Measurements from ENCODE around the gene HERC4. TPM values are rescaled to one million over a fixed set of nuclear protein-coding genes. Genes with fewer than 3 reads are reported as not detected.

Gene HERC4
- total RNA-seq, 1 donor from 2014 or later: 56.9 TPM

DNA sequence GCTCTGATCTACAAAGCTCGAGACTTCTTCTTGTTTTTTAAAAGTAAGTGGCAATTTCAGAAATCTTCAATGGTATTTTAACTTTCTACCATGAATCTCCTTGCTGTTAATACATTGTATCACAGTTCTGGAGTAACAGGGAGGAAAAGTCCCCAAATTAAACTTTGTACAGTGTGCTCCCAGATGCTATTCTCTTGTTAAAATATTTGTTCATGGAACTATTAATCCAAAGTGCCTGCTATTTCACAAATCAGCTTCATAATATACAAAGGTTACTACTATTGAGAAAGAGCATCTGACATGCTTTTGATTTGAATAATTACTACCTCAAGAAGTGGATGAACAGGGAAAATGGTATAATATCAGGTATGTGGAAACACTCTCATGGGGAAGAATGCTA, 154.0 kb downstream of the HERC4 start:
- Histone ChIP-seq H3K27me3 (ENCODE audit: insufficient read depth, low read length) (no peaks in the 10 kb centered on the region), H2AFZ (ENCODE audit: low read depth, low read length) (no peak overlapping the region), H3K9me3 (ENCODE audit: insufficient read depth, low read depth, low read length) (no peaks in the 10 kb centered on the region), H3K36me3 (ENCODE audit: insufficient read depth, low read length) (peaks cover 24% of the 10 kb centered on the region), H3K4me3 (ENCODE audit: insufficient read depth, low read depth, low read length) (no peak overlapping the region), H3K4me2 (ENCODE audit: low read length) (no peak overlapping the region), H3K79me2 (ENCODE audit: insufficient read depth, low read length) (no peaks in the 10 kb centered on the region), H3K9ac (ENCODE audit: low read length) (no peak overlapping the region), H3K27ac (ENCODE audit: low read depth, low read length) (no peak overlapping the region), H3K4me1 (ENCODE audit: insufficient read depth, low read length) (no peaks in the 10 kb centered on the region), H4K20me1 (ENCODE audit: insufficient read depth, low read length) (peaks cover 4% of the 10 kb centered on the region)
- no peak overlapping the region for H3K4me3 Mint-ChIP-seq (ENCODE audit: unreplicated experiment)
- FAIRE-seq (no peak), DNase-seq (ENCODE audit: low read depth) (no peak)
- TF ChIP-seq, protein P1, sequence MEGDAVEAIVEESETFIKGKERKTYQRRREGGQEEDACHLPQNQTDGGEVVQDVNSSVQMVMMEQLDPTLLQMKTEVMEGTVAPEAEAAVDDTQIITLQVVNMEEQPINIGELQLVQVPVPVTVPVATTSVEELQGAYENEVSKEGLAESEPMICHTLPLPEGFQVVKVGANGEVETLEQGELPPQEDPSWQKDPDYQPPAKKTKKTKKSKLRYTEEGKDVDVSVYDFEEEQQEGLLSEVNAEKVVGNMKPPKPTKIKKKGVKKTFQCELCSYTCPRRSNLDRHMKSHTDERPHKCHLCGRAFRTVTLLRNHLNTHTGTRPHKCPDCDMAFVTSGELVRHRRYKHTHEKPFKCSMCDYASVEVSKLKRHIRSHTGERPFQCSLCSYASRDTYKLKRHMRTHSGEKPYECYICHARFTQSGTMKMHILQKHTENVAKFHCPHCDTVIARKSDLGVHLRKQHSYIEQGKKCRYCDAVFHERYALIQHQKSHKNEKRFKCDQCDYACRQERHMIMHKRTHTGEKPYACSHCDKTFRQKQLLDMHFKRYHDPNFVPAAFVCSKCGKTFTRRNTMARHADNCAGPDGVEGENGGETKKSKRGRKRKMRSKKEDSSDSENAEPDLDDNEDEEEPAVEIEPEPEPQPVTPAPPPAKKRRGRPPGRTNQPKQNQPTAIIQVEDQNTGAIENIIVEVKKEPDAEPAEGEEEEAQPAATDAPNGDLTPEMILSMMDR (IDR thresholded peaks at IDR 0.05; ENCODE audit: insufficient read depth, low read depth, low read length): no peak
- TF ChIP-seq EZH2 (IDR thresholded peaks at IDR 0.05; ENCODE audit: insufficient read depth, low read length): no peak
- H3K9me3 Mint-ChIP-seq (ENCODE audit: unreplicated experiment): no peaks in the 10 kb centered on the region
- H3K36me3 Mint-ChIP-seq (ENCODE audit: low read depth, unreplicated experiment): peaks cover 10% of the 10 kb centered on the region
- H3K27ac Mint-ChIP-seq (ENCODE audit: unreplicated experiment): no peak overlapping the region
- peaks cover 9% of the 10 kb centered on the region for H3K4me1 Mint-ChIP-seq (ENCODE audit: low read depth, unreplicated experiment)
- no peaks in the 10 kb centered on the region for H3K27me3 Mint-ChIP-seq (ENCODE audit: low read depth, unreplicated experiment)

DNA sequence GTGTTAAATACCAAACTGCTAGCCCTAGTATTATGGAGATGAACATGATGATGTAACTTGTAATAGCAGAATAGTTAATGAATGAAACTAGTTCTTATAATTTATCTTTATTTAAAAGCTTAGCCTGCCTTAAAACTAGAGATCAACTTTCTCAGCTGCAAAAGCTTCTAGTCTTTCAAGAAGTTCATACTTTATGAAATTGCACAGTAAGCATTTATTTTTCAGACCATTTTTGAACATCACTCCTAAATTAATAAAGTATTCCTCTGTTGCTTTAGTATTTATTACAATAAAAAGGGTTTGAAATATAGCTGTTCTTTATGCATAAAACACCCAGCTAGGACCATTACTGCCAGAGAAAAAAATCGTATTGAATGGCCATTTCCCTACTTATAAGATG, 157.4 kb downstream of the HERC4 start:
- peaks cover 3% of the 10 kb centered on the region for H3K79me2 ChIP-seq (ENCODE audit: insufficient read depth, low read length)
- H2AFZ ChIP-seq (ENCODE audit: low read depth, low read length): no peak overlapping the region
- H3K9ac ChIP-seq (ENCODE audit: low read length): no peak overlapping the region
- H3K27me3 Mint-ChIP-seq (ENCODE audit: low read depth, unreplicated experiment): no peaks in the 10 kb centered on the region
- peaks cover 5% of the 10 kb centered on the region for H3K4me1 Mint-ChIP-seq (ENCODE audit: low read depth, unreplicated experiment)
- no peak for TF ChIP-seq EZH2 (IDR thresholded peaks at IDR 0.05; ENCODE audit: insufficient read depth, low read length)
- TF ChIP-seq, protein P1 (IDR thresholded peaks at IDR 0.05; ENCODE audit: insufficient read depth, low read depth, low read length): no peak
- H3K36me3 Mint-ChIP-seq (ENCODE audit: low read depth, unreplicated experiment): peaks cover 7% of the 10 kb centered on the region
- no peak for DNase-seq (ENCODE audit: low read depth)
- H4K20me1 ChIP-seq (ENCODE audit: insufficient read depth, low read length): peaks cover 14% of the 10 kb centered on the region
- no peak overlapping the region for H3K27ac ChIP-seq (ENCODE audit: low read depth, low read length)
- no peak overlapping the region for H3K4me3 Mint-ChIP-seq (ENCODE audit: unreplicated experiment)
- H3K36me3 ChIP-seq (ENCODE audit: insufficient read depth, low read length): peaks cover 24% of the 10 kb centered on the region
- H3K4me1 ChIP-seq (ENCODE audit: insufficient read depth, low read length): no peaks in the 10 kb centered on the region
- H3K4me2 ChIP-seq (ENCODE audit: low read length): no peak overlapping the region
- H3K4me3 ChIP-seq (ENCODE audit: insufficient read depth, low read depth, low read length): no peak overlapping the region
- no peak for FAIRE-seq
- H3K27ac Mint-ChIP-seq (ENCODE audit: unreplicated experiment): no peak overlapping the region
- no peaks in the 10 kb centered on the region for H3K9me3 ChIP-seq (ENCODE audit: insufficient read depth, low read depth, low read length)
- H3K27me3 ChIP-seq (ENCODE audit: insufficient read depth, low read length): no peaks in the 10 kb centered on the region
- H3K9me3 Mint-ChIP-seq (ENCODE audit: unreplicated experiment): no peaks in the 10 kb centered on the region

DNA sequence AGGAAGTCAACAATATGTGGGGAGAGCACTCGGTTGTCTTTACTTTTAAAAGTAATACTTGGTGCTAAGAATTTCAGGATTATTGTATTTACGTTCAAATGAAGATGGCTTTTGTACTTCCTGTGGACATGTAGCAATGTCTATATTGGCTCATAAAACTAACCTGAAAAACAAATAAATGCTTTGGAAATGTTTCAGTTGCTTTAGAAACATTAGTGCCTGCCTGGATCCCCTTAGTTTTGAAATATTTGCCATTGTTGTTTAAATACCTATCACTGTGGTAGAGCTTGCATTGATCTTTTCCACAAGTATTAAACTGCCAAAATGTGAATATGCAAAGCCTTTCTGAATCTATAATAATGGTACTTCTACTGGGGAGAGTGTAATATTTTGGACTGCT, 157.9 kb downstream of the HERC4 start:
- Mint-ChIP-seq H3K27ac (ENCODE audit: unreplicated experiment) (no peak overlapping the region), H3K4me1 (ENCODE audit: low read depth, unreplicated experiment) (peaks cover 10% of the 10 kb centered on the region), H3K4me3 (ENCODE audit: unreplicated experiment) (no peak overlapping the region), H3K36me3 (ENCODE audit: low read depth, unreplicated experiment) (peaks cover 7% of the 10 kb centered on the region), H3K9me3 (ENCODE audit: unreplicated experiment) (no peaks in the 10 kb centered on the region), H3K27me3 (ENCODE audit: low read depth, unreplicated experiment) (no peaks in the 10 kb centered on the region)
- no peak overlapping the region for H3K4me2 ChIP-seq (ENCODE audit: low read length)
- peaks cover 19% of the 10 kb centered on the region for H4K20me1 ChIP-seq (ENCODE audit: insufficient read depth, low read length)
- DNase-seq (ENCODE audit: low read depth): no peak
- H3K36me3 ChIP-seq (ENCODE audit: insufficient read depth, low read length): peaks cover 29% of the 10 kb centered on the region
- TF ChIP-seq, protein P1 (IDR thresholded peaks at IDR 0.05; ENCODE audit: insufficient read depth, low read depth, low read length): no peak
- no peak for TF ChIP-seq EZH2 (IDR thresholded peaks at IDR 0.05; ENCODE audit: insufficient read depth, low read length)
- no peak overlapping the region for H2AFZ ChIP-seq (ENCODE audit: low read depth, low read length)
- FAIRE-seq: no peak
- no peak overlapping the region for H3K4me3 ChIP-seq (ENCODE audit: insufficient read depth, low read depth, low read length)
- H3K9me3 ChIP-seq (ENCODE audit: insufficient read depth, low read depth, low read length): no peaks in the 10 kb centered on the region
- H3K27me3 ChIP-seq (ENCODE audit: insufficient read depth, low read length): no peaks in the 10 kb centered on the region
- no peak overlapping the region for H3K9ac ChIP-seq (ENCODE audit: low read length)
- no peaks in the 10 kb centered on the region for H3K4me1 ChIP-seq (ENCODE audit: insufficient read depth, low read length)
- no peak overlapping the region for H3K27ac ChIP-seq (ENCODE audit: low read depth, low read length)
- H3K79me2 ChIP-seq (ENCODE audit: insufficient read depth, low read length): peaks cover 3% of the 10 kb centered on the region

Measured in astrocyte (in vitro differentiated cells and primary cell).